Osteoblast (primary cell): ENCODE measurements around the gene TUBG1. TPM values are rescaled to one million over a fixed set of nuclear protein-coding genes. Genes with fewer than 3 reads are reported as not detected.

Source experiments
- DNase-seq: peaks from one replicate; pipeline ENCODE4 v3.0.0; 2011; ENCODE audit warnings: low spot score, mixed read lengths; ENCODE audit not compliant: insufficient read length; ENCODE audit errors: missing footprints
- H2AFZ ChIP-seq: 2 replicates; pipeline ENCODE4 v1.6.0; 2011; ENCODE audit warnings: mild to moderate bottlenecking, low read length
- H3K27ac ChIP-seq: 2 replicates; pipeline ENCODE4 v1.5.1; 2011; ENCODE audit warnings: mild to moderate bottlenecking, low read depth, low read length, moderate library complexity
- H3K27me3 ChIP-seq: 2 replicates; pipeline ENCODE4 v1.6.0; 2012; ENCODE audit warnings: mild to moderate bottlenecking, control low read depth, inconsistent platforms, low read length, moderate library complexity; ENCODE audit not compliant: insufficient read depth
- H3K36me3 ChIP-seq: 2 replicates; pipeline ENCODE4 v1.5.1; 2011; ENCODE audit warnings: mild to moderate bottlenecking, low read length, control low read depth, moderate library complexity; ENCODE audit not compliant: insufficient read depth
- H3K4me1 ChIP-seq: 2 replicates; pipeline ENCODE4 v1.5.1; 2011; ENCODE audit warnings: mild to moderate bottlenecking, low read length, control low read depth, moderate library complexity; ENCODE audit not compliant: insufficient read depth
- H3K4me2 ChIP-seq: 2 replicates; pipeline ENCODE4 v1.6.0; 2011; ENCODE audit warnings: mild to moderate bottlenecking, low read length; ENCODE audit not compliant: insufficient read depth
- H3K4me3 ChIP-seq: fragments of 200-600 bp; sonication (generic); 3 replicates; pipeline ENCODE4 v1.5.1; 2012; ENCODE audit warnings: mild to moderate bottlenecking, low read length, inconsistent platforms; ENCODE audit not compliant: insufficient read depth
- H3K79me2 ChIP-seq: 2 replicates; pipeline ENCODE4 v1.6.0; 2012; ENCODE audit warnings: mild to moderate bottlenecking, low read length, control low read depth, inconsistent platforms; ENCODE audit not compliant: insufficient read depth
- H3K9me3 ChIP-seq: 2 replicates; pipeline ENCODE4 v1.5.1; 2011; ENCODE audit warnings: low read depth, low read length, control low read depth
- H4K20me1 ChIP-seq: 2 replicates; pipeline ENCODE4 v1.6.0; 2012; ENCODE audit warnings: mild to moderate bottlenecking, low read length, control low read depth; ENCODE audit not compliant: insufficient read depth
- total RNA-seq: library from RNA; depleted of rRNA; stranded (reverse); fragments of >200 nt; gene quantifications from 2 replicates; pipeline ENCODE4 v1.2.3, GENCODE V29; 2012
- TF ChIP-seq, protein P1 (sequence below): IDR thresholded peaks from 2 replicates; pipeline ENCODE4 v1.5.1; 2011; ENCODE audit warnings: mild to moderate bottlenecking, low read depth, low read length, moderate library complexity; ENCODE audit errors: extremely low read depth

The TUBG1 gene
- total RNA-seq, 1 donor = 20.3 TPM

DNA sequence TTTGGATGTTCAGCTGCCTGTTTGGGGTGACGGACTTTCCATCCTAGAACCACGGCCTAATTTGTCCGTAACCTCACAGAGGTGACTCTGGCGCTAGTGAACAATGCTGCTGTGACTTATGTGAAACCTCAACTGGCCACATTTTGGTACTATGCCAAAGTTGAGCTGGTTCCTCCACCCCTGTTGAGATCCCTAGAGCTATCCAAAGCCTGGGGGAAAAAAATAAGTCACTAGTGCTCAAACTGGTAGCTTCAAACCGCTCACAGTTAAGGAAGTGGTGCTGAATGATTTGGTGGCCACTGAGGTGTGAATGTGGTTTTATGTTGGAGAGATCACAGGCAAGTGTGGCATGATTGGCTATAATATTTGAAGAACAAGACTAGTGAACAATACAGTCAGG is 38.3 kb downstream of the TUBG1 start:
- H2AFZ ChIP-seq = no peak overlapping the region
- no peak overlapping the region for H3K4me2 ChIP-seq
- TF ChIP-seq, protein P1, sequence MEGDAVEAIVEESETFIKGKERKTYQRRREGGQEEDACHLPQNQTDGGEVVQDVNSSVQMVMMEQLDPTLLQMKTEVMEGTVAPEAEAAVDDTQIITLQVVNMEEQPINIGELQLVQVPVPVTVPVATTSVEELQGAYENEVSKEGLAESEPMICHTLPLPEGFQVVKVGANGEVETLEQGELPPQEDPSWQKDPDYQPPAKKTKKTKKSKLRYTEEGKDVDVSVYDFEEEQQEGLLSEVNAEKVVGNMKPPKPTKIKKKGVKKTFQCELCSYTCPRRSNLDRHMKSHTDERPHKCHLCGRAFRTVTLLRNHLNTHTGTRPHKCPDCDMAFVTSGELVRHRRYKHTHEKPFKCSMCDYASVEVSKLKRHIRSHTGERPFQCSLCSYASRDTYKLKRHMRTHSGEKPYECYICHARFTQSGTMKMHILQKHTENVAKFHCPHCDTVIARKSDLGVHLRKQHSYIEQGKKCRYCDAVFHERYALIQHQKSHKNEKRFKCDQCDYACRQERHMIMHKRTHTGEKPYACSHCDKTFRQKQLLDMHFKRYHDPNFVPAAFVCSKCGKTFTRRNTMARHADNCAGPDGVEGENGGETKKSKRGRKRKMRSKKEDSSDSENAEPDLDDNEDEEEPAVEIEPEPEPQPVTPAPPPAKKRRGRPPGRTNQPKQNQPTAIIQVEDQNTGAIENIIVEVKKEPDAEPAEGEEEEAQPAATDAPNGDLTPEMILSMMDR = no peak
- H3K79me2 ChIP-seq = no peaks in the 10 kb centered on the region
- H3K27ac ChIP-seq = no peak overlapping the region
- H3K27me3 ChIP-seq = no peaks in the 10 kb centered on the region
- H3K9me3 ChIP-seq = no peaks in the 10 kb centered on the region
- H3K36me3 ChIP-seq = no peaks in the 10 kb centered on the region
- no peaks in the 10 kb centered on the region for H3K4me1 ChIP-seq
- no peak overlapping the region for H3K4me3 ChIP-seq
- DNase-seq = peak; percentile 36
- no peaks in the 10 kb centered on the region for H4K20me1 ChIP-seq

DNA sequence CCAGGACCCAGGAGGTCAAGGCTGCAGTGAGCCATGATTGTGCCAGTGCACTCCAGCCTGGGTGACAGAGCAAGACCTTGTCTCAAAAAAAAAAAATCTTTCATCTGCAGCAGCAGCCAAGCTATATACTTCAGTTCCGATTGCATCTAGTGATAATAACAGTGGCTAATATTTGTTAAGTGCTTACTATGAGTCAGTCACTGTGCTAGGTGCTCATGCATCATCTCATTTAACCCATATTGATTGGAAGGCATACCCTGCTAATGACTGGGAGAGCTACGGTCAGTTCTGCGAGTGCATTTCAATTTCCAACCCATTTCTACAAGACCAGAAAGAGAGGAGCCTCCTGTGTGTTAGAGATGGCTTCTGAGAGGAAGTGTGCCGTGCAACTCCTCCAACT is 41.9 kb downstream of the TUBG1 start:
- H2AFZ ChIP-seq = no peak overlapping the region
- no peak for DNase-seq
- H3K9me3 ChIP-seq = no peaks in the 10 kb centered on the region
- no peaks in the 10 kb centered on the region for H3K27me3 ChIP-seq
- no peak overlapping the region for H3K27ac ChIP-seq
- H3K36me3 ChIP-seq = no peaks in the 10 kb centered on the region
- no peak overlapping the region for H3K4me2 ChIP-seq
- H3K4me1 ChIP-seq = peaks cover 9% of the 10 kb centered on the region
- TF ChIP-seq, protein P1 = no peak
- no peaks in the 10 kb centered on the region for H4K20me1 ChIP-seq
- no peak overlapping the region for H3K4me3 ChIP-seq
- H3K79me2 ChIP-seq = no peaks in the 10 kb centered on the region

GRCh38 chr17:42653179-42654124 is 44.0 kb downstream of the TUBG1 start:
- H3K79me2 ChIP-seq = no peaks in the 10 kb centered on the region
- H2AFZ ChIP-seq = peak overlapping the region; percentile 99
- peak; percentile 93 for DNase-seq
- no peaks in the 10 kb centered on the region for H3K9me3 ChIP-seq
- H3K4me1 ChIP-seq = peaks cover 9% of the 10 kb centered on the region
- H3K36me3 ChIP-seq = no peaks in the 10 kb centered on the region
- peak overlapping the region; percentile 91 for H3K4me2 ChIP-seq
- H3K27ac ChIP-seq = peak overlapping the region; percentile 68
- H3K4me3 ChIP-seq = peak overlapping the region; percentile 66
- H4K20me1 ChIP-seq = no peaks in the 10 kb centered on the region
- no peaks in the 10 kb centered on the region for H3K27me3 ChIP-seq
- TF ChIP-seq, protein P1 = no peak

DNA sequence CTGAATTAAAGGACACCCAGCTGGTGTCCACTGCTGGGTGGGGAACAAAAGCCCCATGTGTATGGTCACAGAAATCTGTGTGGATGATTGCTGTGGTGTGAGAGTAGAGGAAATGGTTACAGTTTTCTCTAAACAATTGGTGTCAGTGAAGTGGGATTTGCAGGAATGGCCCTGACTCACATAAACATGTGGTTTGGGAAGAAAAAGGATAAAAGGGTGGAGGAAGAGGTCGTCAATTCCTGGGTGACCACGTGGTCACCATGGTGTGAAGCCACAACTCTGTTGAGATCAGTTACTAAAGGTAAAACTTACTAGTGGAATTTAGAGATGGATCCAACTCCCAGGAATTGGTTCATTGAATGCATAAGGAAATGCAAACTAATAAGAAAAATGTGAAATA is 46.0 kb downstream of the TUBG1 start:
- H3K4me2 ChIP-seq = no peak overlapping the region
- no peaks in the 10 kb centered on the region for H3K36me3 ChIP-seq
- DNase-seq = peak; percentile 46
- peaks cover 17% of the 10 kb centered on the region for H3K4me1 ChIP-seq
- no peaks in the 10 kb centered on the region for H4K20me1 ChIP-seq
- peak overlapping the region; percentile 56 for H2AFZ ChIP-seq
- TF ChIP-seq, protein P1 = no peak
- peaks cover 5% of the 10 kb centered on the region for H3K79me2 ChIP-seq
- no peak overlapping the region for H3K4me3 ChIP-seq
- no peaks in the 10 kb centered on the region for H3K27me3 ChIP-seq
- no peaks in the 10 kb centered on the region for H3K9me3 ChIP-seq
- H3K27ac ChIP-seq = no peak overlapping the region
